Measurements from ENCODE around the gene RAB23. TPM values are rescaled to one million over a fixed set of nuclear protein-coding genes. Genes with fewer than 3 reads are reported as not detected.

The RAB23 gene
- total and polyA plus RNA-seq, 2 of the 8 experiments (the other 6 are each of a cell fraction or from before 2014, with no cell fraction given): 6.5 to 17.2 TPM

DNA sequence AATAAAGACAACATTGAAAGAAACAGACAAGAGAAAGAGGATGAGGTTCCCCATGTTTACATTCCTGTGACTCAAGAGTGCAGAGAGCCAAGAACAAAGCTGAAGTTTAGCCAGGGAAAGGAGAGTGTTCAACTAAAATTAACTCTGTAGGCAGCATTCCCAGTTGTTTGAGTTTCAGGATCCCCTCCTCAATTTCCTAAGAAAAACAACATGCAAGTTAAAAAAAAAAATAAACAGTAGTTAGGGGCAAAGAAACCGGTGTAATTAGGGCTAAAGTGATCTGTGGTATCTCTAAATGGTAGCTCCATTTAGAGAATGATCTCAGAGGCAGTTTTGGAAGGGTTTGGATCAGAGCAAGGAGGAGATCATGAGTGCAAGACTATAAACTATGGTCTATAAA is 30.9 kb upstream of the RAB23 start (continued):
- TF ChIP-seq NANOG (IDR thresholded peaks at IDR 0.05; ENCODE audit: insufficient read depth, low read depth, low read length, poor library complexity, severe bottlenecking) (no peak), CREB1 (IDR thresholded peaks at IDR 0.05) (no peak), FOSL1 (IDR thresholded peaks at IDR 0.05; ENCODE audit: insufficient read depth, low read depth, low read length) (no peak), TAF1 (IDR thresholded peaks at IDR 0.05; ENCODE audit: low read depth, low read length) (no peak), MAFK (IDR thresholded peaks at IDR 0.05; ENCODE audit: low read depth, low read length) (no peak), CHD1 (IDR thresholded peaks at IDR 0.05; ENCODE audit: low read depth, low read length) (no peak)
